Lung (tissue), 12 donors: ENCODE results near the gene ATP9A. TPM values are rescaled to one million over a fixed set of nuclear protein-coding genes. Genes with fewer than 3 reads are reported as not detected.

Experiments
- ATAC-seq: fragments of 200-7000 bp; cut with Tn5 transposase; one replicate; pipeline ENCODE4 v1.9.1; 2020; ENCODE audit warnings: moderate number of reproducible peaks; ENCODE audit not compliant: insufficient read depth, low FRiP score
- DNase-seq, 3 donors: peaks; one replicate each; pipeline ENCODE4 v3.0.0-alpha.2; 2013 to 2017
- H3K27ac ChIP-seq, 2 donors: one replicate each; pipeline ENCODE4 v1.5.1; 2013; ENCODE audit warnings: mild to moderate bottlenecking in 2 of 2, moderate library complexity in 2 of 2, control low read depth in 1 of 2, inconsistent platforms in 1 of 2, low read depth in 1 of 2, low read length in 1 of 2
- H3K27me3 ChIP-seq, 3 donors: one replicate each; pipeline ENCODE4 v1.5.1; 2013; ENCODE audit warnings: low read length in 2 of 3; ENCODE audit not compliant: control insufficient read depth in 3 of 3, insufficient read depth in 3 of 3
- H3K36me3 ChIP-seq, 4 donors: one replicate each; pipeline ENCODE4 v1.5.1; 2013; ENCODE audit warnings: low read length in 4 of 4, mild to moderate bottlenecking in 1 of 4, moderate library complexity in 1 of 4; ENCODE audit not compliant: control insufficient read depth in 4 of 4, insufficient read depth in 4 of 4
- H3K4me1 ChIP-seq, 5 donors: one replicate each; pipeline ENCODE4 v1.5.1; 2013; ENCODE audit warnings: low read length in 5 of 5, mild to moderate bottlenecking in 2 of 5, moderate library complexity in 1 of 5; ENCODE audit not compliant: control insufficient read depth in 5 of 5, insufficient read depth in 5 of 5
- H3K4me3 ChIP-seq: one replicate; pipeline ENCODE4 v1.5.1; 2013; ENCODE audit warnings: mild to moderate bottlenecking, control low read depth, moderate library complexity
- H3K9ac ChIP-seq, 2 donors: one replicate each; pipeline ENCODE4 v1.5.1; 2013; ENCODE audit warnings: low read length in 2 of 2, control low read depth in 1 of 2; ENCODE audit not compliant: insufficient read depth in 1 of 2
- H3K9me3 ChIP-seq, 4 donors: one replicate each; pipeline ENCODE4 v1.5.1; 2013; ENCODE audit warnings: low read length in 3 of 4, mild to moderate bottlenecking in 1 of 4, moderate library complexity in 1 of 4; ENCODE audit not compliant: control insufficient read depth in 4 of 4, insufficient read depth in 3 of 4
- WGBS, 2 donors: extraction: QIAGEN DNeasy Blood & Tissue Kit; methylation state at CpG; one replicate each; pipeline ENCODE4 v1.1.7; 2013; 5-methylcytosine and 5-hydroxymethylcytosine counted together
- polyA plus RNA-seq, 2 donors: library from polyadenylated mRNA; stranded (reverse); fragments of 200-250 nt; gene quantifications; one replicate each; pipeline ENCODE4 v1.2.1, GENCODE V29; 2013
- total RNA-seq, 2 donors: library from RNA; depleted of rRNA in 1 of 2; stranded (reverse); fragments of >200 nt in 1 of 2; gene quantifications; one replicate each; pipeline ENCODE4 v1.2.1, GENCODE V29; 2014 to 2021
- TF ChIP-seq, protein P1 (sequence below): IDR thresholded peaks from 2 replicates; pipeline ENCODE4 v1.5.1; 2012; ENCODE audit warnings: mild to moderate bottlenecking; ENCODE audit errors: control extremely low read depth, extremely low read depth
- donor health status: control.
- donor health status: control.
- donor health status: Bipolar disorder and iron deficiency.
- donor health status: healthy.
- donor health status: DM: yes; HTN: yes; CAD: no.

The ATP9A gene
- total and polyA plus RNA-seq, 4 donors: 3.3 to 43.6 (median 14.9) TPM

GRCh38 chr20:51697096-51697826 lies 70.9 kb downstream of the ATP9A start:
- 28 to 46% methylated on average over 8 of the region's 8 CpGs for WGBS, 2 donors
- TF ChIP-seq, protein P1, sequence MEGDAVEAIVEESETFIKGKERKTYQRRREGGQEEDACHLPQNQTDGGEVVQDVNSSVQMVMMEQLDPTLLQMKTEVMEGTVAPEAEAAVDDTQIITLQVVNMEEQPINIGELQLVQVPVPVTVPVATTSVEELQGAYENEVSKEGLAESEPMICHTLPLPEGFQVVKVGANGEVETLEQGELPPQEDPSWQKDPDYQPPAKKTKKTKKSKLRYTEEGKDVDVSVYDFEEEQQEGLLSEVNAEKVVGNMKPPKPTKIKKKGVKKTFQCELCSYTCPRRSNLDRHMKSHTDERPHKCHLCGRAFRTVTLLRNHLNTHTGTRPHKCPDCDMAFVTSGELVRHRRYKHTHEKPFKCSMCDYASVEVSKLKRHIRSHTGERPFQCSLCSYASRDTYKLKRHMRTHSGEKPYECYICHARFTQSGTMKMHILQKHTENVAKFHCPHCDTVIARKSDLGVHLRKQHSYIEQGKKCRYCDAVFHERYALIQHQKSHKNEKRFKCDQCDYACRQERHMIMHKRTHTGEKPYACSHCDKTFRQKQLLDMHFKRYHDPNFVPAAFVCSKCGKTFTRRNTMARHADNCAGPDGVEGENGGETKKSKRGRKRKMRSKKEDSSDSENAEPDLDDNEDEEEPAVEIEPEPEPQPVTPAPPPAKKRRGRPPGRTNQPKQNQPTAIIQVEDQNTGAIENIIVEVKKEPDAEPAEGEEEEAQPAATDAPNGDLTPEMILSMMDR: no peak
- H3K27ac ChIP-seq: no peak overlapping the region
- ATAC-seq: no peak
- H3K27me3 ChIP-seq: no peaks in the 10 kb centered on the region
- peaks cover 3 to 34% (median 18%) of the 10 kb centered on the region in 5 donors for H3K4me1 ChIP-seq
- H3K9me3 ChIP-seq: no peaks in the 10 kb centered on the region
- peak in 2 of 3 donors; percentile 33 to 43 for DNase-seq
- peaks cover 0 to 9% (median 3%) of the 10 kb centered on the region in 4 donors for H3K36me3 ChIP-seq
- peak overlapping the region in 1 of 2 donors; percentile 75 for H3K9ac ChIP-seq
- no peak overlapping the region for H3K4me3 ChIP-seq

GRCh38 chr20:51696304-51697071 lies 71.7 kb downstream of the ATP9A start:
- peak overlapping the region in 1 of 2 donors; percentile 17 for H3K27ac ChIP-seq
- TF ChIP-seq, protein P1: no peak
- H3K9ac ChIP-seq: peak overlapping the region in 1 of 2 donors; percentile 75
- WGBS, 2 donors: 33 to 42% methylated on average over 2 of the region's 2 CpGs
- peaks cover 3 to 34% (median 18%) of the 10 kb centered on the region in 5 donors for H3K4me1 ChIP-seq
- H3K4me3 ChIP-seq: no peak overlapping the region
- no peaks in the 10 kb centered on the region for H3K27me3 ChIP-seq
- peaks cover 0 to 12% (median 3%) of the 10 kb centered on the region in 4 donors for H3K36me3 ChIP-seq
- ATAC-seq (no peak), DNase-seq (peak; percentile 71 to 86 (median 83))
- H3K9me3 ChIP-seq: no peaks in the 10 kb centered on the region

DNA sequence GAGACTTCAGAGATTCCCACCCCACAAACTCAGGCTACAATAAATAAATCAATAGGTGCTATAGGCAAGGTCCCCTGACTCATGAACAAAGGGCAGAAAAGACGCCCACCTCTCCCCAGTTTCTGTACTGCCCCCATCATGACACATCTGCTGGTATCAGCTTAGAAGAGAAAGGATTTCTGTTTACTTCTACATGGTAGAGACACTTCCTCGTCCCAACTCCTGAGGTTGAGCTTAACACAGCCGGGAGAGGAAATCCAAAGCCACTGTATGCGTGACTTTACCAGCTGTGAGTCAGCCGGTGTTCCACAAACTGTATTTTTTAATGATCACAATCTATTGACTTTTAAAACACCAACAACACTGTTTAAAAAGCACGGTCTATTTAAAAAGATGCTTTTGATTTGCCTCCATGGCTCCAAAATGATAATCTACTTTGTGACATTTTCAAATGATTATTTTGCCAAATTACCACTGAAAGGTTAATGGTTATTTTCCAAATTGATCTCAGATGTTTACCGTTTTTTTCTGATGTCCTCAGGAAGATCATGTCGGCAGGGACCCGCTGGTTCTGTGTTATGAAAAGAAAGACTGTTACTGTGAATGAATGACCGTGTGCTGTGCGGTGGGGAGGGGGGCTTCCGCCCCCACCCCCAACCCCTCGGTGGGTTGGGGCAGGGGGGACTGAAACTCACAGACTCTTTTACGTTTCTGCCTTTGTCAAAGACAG lies 72.5 kb downstream of the ATP9A start:
- DNase-seq: peak; percentile 17 to 72 (median 56)
- TF ChIP-seq, protein P1: no peak
- H3K9ac ChIP-seq: peak overlapping the region in 1 of 2 donors; percentile 75
- no peak for ATAC-seq
- H3K9me3 ChIP-seq: no peaks in the 10 kb centered on the region
- H3K4me3 ChIP-seq: no peak overlapping the region
- H3K27ac ChIP-seq: peak overlapping the region in 1 of 2 donors; percentile 17
- H3K36me3 ChIP-seq: peaks cover 0 to 12% (median 3%) of the 10 kb centered on the region in 4 donors
- 11 to 19% methylated on average over 14 of the region's 14 CpGs for WGBS, 2 donors
- no peaks in the 10 kb centered on the region for H3K27me3 ChIP-seq
- H3K4me1 ChIP-seq: peaks cover 3 to 34% (median 18%) of the 10 kb centered on the region in 5 donors
